IMR-90 (cell line): ENCODE measurements around the gene MAGI2. TPM values are rescaled to one million over a fixed set of nuclear protein-coding genes. Genes with fewer than 3 reads are reported as not detected.

ENCODE experiments used
- ATAC-seq: fragments of 200-7000 bp; cut with Tn5 transposase; 2 replicates; pipeline ENCODE4 v1.9.1; 2020; ENCODE audit warnings: low read depth, mild to moderate bottlenecking, moderate library complexity
- BruUV-seq: library from RNA; stranded (reverse); fragments of 400-500 nt; replicated peaks from 2 replicates; lab custom pipeline; 2021; lab: Mats Ljungman, UMichigan
- CTCF ChIA-PET: fragments of 300-600 bp; formaldehyde crosslinking; extraction: SDS; loops from one replicate; lab custom pipeline; 2021; ENCODE audit warnings: antibody characterized with exemption; lab: Yijun Ruan, JAX
- POLR2A ChIA-PET: fragments of 300-600 bp; sonication (Branson Sonifier 250); formaldehyde crosslinking; loops from one replicate; lab custom pipeline; 2022; ENCODE audit warnings: antibody characterized with exemption; ENCODE audit not compliant: unreplicated experiment; lab: Charles Lee
- DNase-seq: peaks from one replicate; pipeline ENCODE4 v3.0.0; 2013
- H2AFZ ChIP-seq: replicated peaks from 2 replicates; pipeline ENCODE3; 2013; ENCODE audit warnings: low read length, mild to moderate bottlenecking; ENCODE audit not compliant: poor library complexity
- H2AK5ac ChIP-seq: 2 replicates; pipeline ENCODE4 v1.6.1; 2013; ENCODE audit warnings: low read depth, low read length, inconsistent platforms
- H2AK9ac ChIP-seq: replicated peaks from 2 replicates; pipeline ENCODE3; 2013; ENCODE audit warnings: mild to moderate bottlenecking, low read depth, low read length, moderate library complexity; ENCODE audit not compliant: poor library complexity
- H2BK120ac ChIP-seq: 2 replicates; pipeline ENCODE4 v1.6.1; 2013; ENCODE audit warnings: low read depth, low read length, inconsistent platforms
- H2BK15ac ChIP-seq: 3 replicates; pipeline ENCODE4 v1.6.1; 2013; ENCODE audit warnings: low read depth, low read length, inconsistent platforms
- H2BK20ac ChIP-seq: 2 replicates; pipeline ENCODE4 v1.6.1; 2013; ENCODE audit warnings: low read depth, mild to moderate bottlenecking, inconsistent platforms, low read length, moderate library complexity
- H2BK5ac ChIP-seq: 2 replicates; pipeline ENCODE4 v1.6.1; 2013; ENCODE audit warnings: mild to moderate bottlenecking, low read depth, low read length, inconsistent platforms; ENCODE audit not compliant: poor library complexity, severe bottlenecking
- H3K14ac ChIP-seq: replicated peaks from 2 replicates; pipeline ENCODE4 v1.6.1; 2013; ENCODE audit warnings: low read depth, low read length, inconsistent platforms
- H3K18ac ChIP-seq: 2 replicates; pipeline ENCODE4 v1.6.1; 2013; ENCODE audit warnings: low read depth, low read length, control low read depth
- H3K23ac ChIP-seq: 2 replicates; pipeline ENCODE4 v1.6.1; 2013; ENCODE audit warnings: low read depth, low read length, inconsistent platforms
- H3K27ac ChIP-seq: 2 replicates; pipeline ENCODE4 v1.5.1; 2013; ENCODE audit warnings: mild to moderate bottlenecking, control low read depth, low read length; ENCODE audit not compliant: insufficient read depth
- H3K27me3 ChIP-seq: 2 replicates; pipeline ENCODE4 v1.6.1; 2013; ENCODE audit warnings: low read length; ENCODE audit not compliant: control insufficient read depth, insufficient read depth
- H3K36me3 ChIP-seq: 2 replicates; pipeline ENCODE4 v1.6.1; 2013; ENCODE audit warnings: low read length, mixed read lengths; ENCODE audit not compliant: control insufficient read depth, insufficient read depth
- H3K4ac ChIP-seq: 2 replicates; pipeline ENCODE4 v1.6.1; 2013; ENCODE audit warnings: low read depth, low read length, inconsistent platforms
- H3K4me1 ChIP-seq: 2 replicates; pipeline ENCODE4 v1.6.1; 2013; ENCODE audit warnings: low read length, mixed read lengths; ENCODE audit not compliant: control insufficient read depth, insufficient read depth
- H3K4me2 ChIP-seq: 2 replicates; pipeline ENCODE4 v1.6.1; 2013; ENCODE audit warnings: low read depth, mild to moderate bottlenecking, control low read depth, low read length, moderate library complexity
- H3K4me3 ChIP-seq: 2 replicates; pipeline ENCODE4 v1.5.1; 2013; ENCODE audit warnings: low read depth, mild to moderate bottlenecking, control low read depth, low read length, moderate library complexity; ENCODE audit not compliant: insufficient read depth
- H3K56ac ChIP-seq: 2 replicates; pipeline ENCODE4 v1.6.1; 2013; ENCODE audit warnings: low read length, inconsistent platforms; ENCODE audit not compliant: insufficient read depth; ENCODE audit errors: extremely low read depth
- H3K79me1 ChIP-seq, 2 experiments: 2 replicates each; pipeline ENCODE4 v1.6.1; 2013; ENCODE audit warnings: low read length in 2 of 2, inconsistent platforms in 1 of 2, low read depth in 1 of 2
- H3K9ac ChIP-seq: 2 replicates; pipeline ENCODE4 v1.6.1; 2013; ENCODE audit warnings: low read depth, low read length, control low read depth
- H3K9me1 ChIP-seq: 2 replicates; pipeline ENCODE4 v1.6.1; 2013; ENCODE audit warnings: low read length, inconsistent platforms; ENCODE audit not compliant: insufficient read depth
- H3K9me3 ChIP-seq: 2 replicates; pipeline ENCODE4 v1.6.1; 2013; ENCODE audit warnings: low read length; ENCODE audit not compliant: control insufficient read depth, insufficient read depth
- H4K20me1 ChIP-seq: 2 replicates; pipeline ENCODE4 v1.6.1; 2013; ENCODE audit warnings: low read length, inconsistent platforms; ENCODE audit not compliant: insufficient read depth
- H4K5ac ChIP-seq: 2 replicates; pipeline ENCODE4 v1.6.1; 2013; ENCODE audit warnings: mild to moderate bottlenecking, low read depth, low read length, control low read depth
- H4K8ac ChIP-seq, 2 experiments: 2 replicates each; pipeline ENCODE4 v1.6.1; 2013; ENCODE audit warnings: low read depth in 2 of 2, low read length in 2 of 2, control low read depth in 1 of 2, inconsistent platforms in 1 of 2
- H4K91ac ChIP-seq: 2 replicates; pipeline ENCODE4 v1.6.1; 2013; ENCODE audit warnings: low read depth, low read length, inconsistent platforms; ENCODE audit not compliant: insufficient read depth
- BHLHE40 ChIP-seq: fragments of 150-350 bp; IDR thresholded peaks from 2 replicates; pipeline ENCODE4 v1.6.1; 2016; ENCODE audit warnings: mild to moderate bottlenecking, low read depth, low read length
- CEBPB ChIP-seq: IDR thresholded peaks from 2 replicates; pipeline ENCODE4 v1.6.1; 2012; ENCODE audit warnings: low read depth, low read length, improper control_type of control experiment
- CHD1 ChIP-seq: IDR thresholded peaks from 2 replicates; pipeline ENCODE4 v1.6.1; 2012; ENCODE audit warnings: low read depth, low read length, improper control_type of control experiment
- CTCF ChIP-seq: conservative IDR thresholded peaks from 2 replicates; pipeline ENCODE4 v1.5.1; 2012; ENCODE audit warnings: mild to moderate bottlenecking, low read depth, low read length, improper control_type of control experiment
- ELK1 ChIP-seq: fragments of 150-350 bp; IDR thresholded peaks from 2 replicates; pipeline ENCODE4 v1.6.1; 2016; ENCODE audit warnings: low read depth, mild to moderate bottlenecking, low read length, moderate library complexity, borderline replicate concordance
- FOS ChIP-seq: fragments of 150-350 bp; IDR thresholded peaks from 2 replicates; pipeline ENCODE4 v1.6.1; 2016; ENCODE audit warnings: low read depth, low read length
- MAFK ChIP-seq: IDR thresholded peaks from 2 replicates; pipeline ENCODE4 v1.6.1; 2012; ENCODE audit warnings: low read depth, low read length, improper control_type of control experiment
- MAZ ChIP-seq: IDR thresholded peaks from 2 replicates; pipeline ENCODE4 v1.6.1; 2012; ENCODE audit warnings: low read depth, mild to moderate bottlenecking, low read length, improper control_type of control experiment, moderate library complexity, borderline replicate concordance
- MXI1 ChIP-seq: IDR thresholded peaks from 2 replicates; pipeline ENCODE4 v1.6.1; 2012; ENCODE audit warnings: low read depth, mild to moderate bottlenecking, low read length, moderate library complexity, borderline replicate concordance
- POLR2A ChIP-seq: IDR thresholded peaks from 2 replicates; pipeline ENCODE4 v1.6.1; 2012; ENCODE audit warnings: mild to moderate bottlenecking, low read depth, low read length
- RAD21 ChIP-seq: IDR thresholded peaks from 2 replicates; pipeline ENCODE4 v1.6.1; 2012; ENCODE audit warnings: low read length, improper control_type of control experiment
- RCOR1 ChIP-seq: IDR thresholded peaks from 2 replicates; pipeline ENCODE4 v1.6.1; 2012; ENCODE audit warnings: mild to moderate bottlenecking, low read length, improper control_type of control experiment; ENCODE audit not compliant: insufficient replicate concordance
- RFX5 ChIP-seq: IDR thresholded peaks from 2 replicates; pipeline ENCODE4 v1.8.0; 2012; ENCODE audit warnings: low read depth, mild to moderate bottlenecking, low read length, moderate library complexity
- SMC3 ChIP-seq: fragments of 150-350 bp; IDR thresholded peaks from 2 replicates; pipeline ENCODE4 v1.6.1; 2016; ENCODE audit warnings: low read depth, mild to moderate bottlenecking, antibody characterized with exemption, low read length, moderate library complexity
- USF2 ChIP-seq: fragments of 150-350 bp; IDR thresholded peaks from 2 replicates; pipeline ENCODE4 v1.6.1; 2017; ENCODE audit warnings: mild to moderate bottlenecking, antibody characterized with exemption, low read length, low read depth
- WGBS, 2 experiments: methylation state at CpG; one replicate each; pipeline versions ENCODE4 v1.1.5 to v1.1.7; 2013; ENCODE audit warnings: missing lambda C conversion rate in 2 of 2; ENCODE audit not compliant: insufficient read length in 1 of 2; ENCODE audit errors: extremely low coverage in 2 of 2; 5-methylcytosine and 5-hydroxymethylcytosine counted together
- dilution Hi-C: fragments of 300-500 bp; cut with HindIII; formaldehyde crosslinking; loops from one replicate; pipeline ENCODE4 v1.14.3; 2018; ENCODE audit warnings: low sequenced_read_pairs; ENCODE audit not compliant: unreplicated experiment
- in situ Hi-C: fragments of 300-500 bp; cut with MboI; formaldehyde crosslinking; loops from 3 replicates; pipeline ENCODE4 v1.14.3; 2019; ENCODE audit warnings: low sequenced_read_pairs, inconsistent platforms, mixed read lengths
- intact Hi-C: fragments of 100-400 bp; cut with micrococcal nuclease; formaldehyde crosslinking; loops from 2 replicates; pipeline ENCODE4 v1.10.0; 2022
- polyA plus RNA-seq, 3 experiments: library from polyadenylated mRNA; depleted of rRNA; stranded (reverse); fragments of >200 nt; gene quantifications; 2 replicates each; pipeline ENCODE4 v1.2.3, GENCODE V29; 2012; ENCODE audit warnings: low replicate concordance in 1 of 3
- total RNA-seq: library from RNA; depleted of rRNA; stranded (reverse); fragments of >200 nt; gene quantifications from 2 replicates; pipeline ENCODE4 v1.2.3, GENCODE V29; 2012

MAGI2 gene
- total and polyA plus RNA-seq, 2 of the 4 experiments (the other 2 are of a cell fraction): 2.5 to 17.9 TPM

GRCh38 chr7:78386520-78386919 is 1066.9 kb downstream of the MAGI2 start:
- Histone ChIP-seq H4K5ac (no peak overlapping the region), H3K4me3 (no peak overlapping the region), H2BK15ac (no peak overlapping the region), H3K56ac (no peak overlapping the region), H2AK9ac (no peak overlapping the region), H3K9me1 (no peaks in the 10 kb centered on the region), H4K91ac (no peak overlapping the region), H3K14ac (no peak overlapping the region), H3K27me3 (no peaks in the 10 kb centered on the region), H3K9me3 (no peaks in the 10 kb centered on the region), H2BK20ac (no peak overlapping the region), H3K4ac (no peak overlapping the region), H2AK5ac (no peak overlapping the region), H3K23ac (no peak overlapping the region), H3K36me3 (no peaks in the 10 kb centered on the region), H2AFZ (no peak overlapping the region), H3K27ac (no peak overlapping the region), H3K4me1 (no peaks in the 10 kb centered on the region), H2BK120ac (no peak overlapping the region), H3K4me2 (no peak overlapping the region), H3K18ac (no peak overlapping the region), H3K79me1 (no peaks in the 10 kb centered on the region), H4K8ac (no peak overlapping the region), H3K9ac (no peak overlapping the region), H4K20me1 (no peaks in the 10 kb centered on the region), H2BK5ac (no peak overlapping the region)
- ATAC-seq (no peak), DNase-seq (no peak)
- no TSS peak for BruUV-seq
- TF ChIP-seq CHD1: no peak
- no peak for TF ChIP-seq CTCF
- no peak for TF ChIP-seq BHLHE40
- TF ChIP-seq MAZ: no peak
- no peak for TF ChIP-seq CEBPB
- no peak for TF ChIP-seq RAD21
- no peak for TF ChIP-seq ELK1
- TF ChIP-seq RFX5: no peak
- no peak for TF ChIP-seq RCOR1
- no peak for TF ChIP-seq MAFK
- no peak for TF ChIP-seq FOS
- no peak for TF ChIP-seq SMC3
- TF ChIP-seq MXI1: no peak
- no peak for TF ChIP-seq POLR2A
- TF ChIP-seq USF2: no peak
- dilution Hi-C loops (no loop called here), in situ Hi-C loops (no loop called here), intact Hi-C loops (no loop called here)
- ChIA-PET CTCF (interaction anchor here (0.6 kb wide), 1 partner anchor 50 kb away, joined by 3 read pairs; no protein-coding TSS in a partner anchor), POLR2A (no interaction called here)
- no CpG with 5 or more reads among the region's 2 CpGs for WGBS, 2 experiments
